GM12864 (cell line): Measurements from ENCODE around the gene HMGN1.
A peak's percentile ranks its signal among the peaks of the same experiment; 100 is the strongest.

Experiments used
- DNase-seq: peaks from one replicate; pipeline ENCODE4 v3.0.0-alpha.2; 2011; ENCODE audit warnings: low read depth
- H3K4me3 ChIP-seq: 2 replicates; pipeline ENCODE4 v1.5.1; 2011; ENCODE audit warnings: mild to moderate bottlenecking, low read depth, low read length, control low read depth
- TF ChIP-seq, protein P1 (sequence below): IDR thresholded peaks from 2 replicates; pipeline ENCODE4 v1.5.1; 2011; ENCODE audit warnings: low read depth, mild to moderate bottlenecking, moderate library complexity, low read length, control low read depth, inconsistent platforms; ENCODE audit errors: missing control alignments

HMGN1 gene

DNA sequence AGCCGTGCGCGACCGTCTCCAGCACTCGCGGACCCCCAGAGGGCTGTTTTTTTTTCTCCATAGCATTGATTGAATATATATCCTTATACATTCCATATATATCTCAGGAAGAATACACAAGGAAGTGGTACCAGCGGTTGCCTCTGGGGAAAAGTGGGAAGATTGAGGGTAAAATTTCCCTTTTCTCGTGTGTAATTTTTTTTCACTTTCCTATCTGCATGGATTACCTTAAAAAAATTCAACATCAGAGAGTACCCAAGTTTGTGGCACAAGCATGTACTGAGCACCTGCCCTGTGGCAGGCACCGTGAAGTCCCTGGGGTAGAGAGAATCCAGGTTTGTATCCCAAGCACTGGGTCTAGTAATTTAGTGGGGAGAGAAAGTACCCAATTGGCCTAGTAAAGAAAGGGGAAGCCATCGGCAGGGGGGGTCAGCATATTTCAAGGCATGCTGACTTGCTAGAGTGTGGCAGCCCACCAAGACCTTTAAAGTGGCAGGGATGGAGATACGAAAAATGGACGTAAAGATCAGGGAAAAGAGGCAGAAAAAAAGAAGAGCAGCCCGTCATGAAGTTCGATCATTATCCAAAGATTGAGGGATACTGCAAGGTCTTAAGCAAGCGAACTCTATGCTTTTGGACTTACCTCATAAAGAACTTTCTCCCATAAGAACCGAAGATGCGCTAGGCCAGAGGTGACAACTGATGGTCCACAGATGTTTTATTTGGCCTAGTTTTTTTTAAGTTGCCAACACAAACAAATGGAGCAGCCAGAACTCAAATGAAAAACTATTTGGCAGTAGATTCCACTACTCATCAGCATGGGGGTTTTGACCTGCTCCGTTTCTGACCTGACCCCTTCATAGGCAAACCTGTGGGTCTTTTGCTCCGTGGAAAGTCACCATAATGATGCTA, 1.5 kb upstream of the HMGN1 start:
- peak overlapping the region; percentile 70 for H3K4me3 ChIP-seq
- TF ChIP-seq, protein P1, sequence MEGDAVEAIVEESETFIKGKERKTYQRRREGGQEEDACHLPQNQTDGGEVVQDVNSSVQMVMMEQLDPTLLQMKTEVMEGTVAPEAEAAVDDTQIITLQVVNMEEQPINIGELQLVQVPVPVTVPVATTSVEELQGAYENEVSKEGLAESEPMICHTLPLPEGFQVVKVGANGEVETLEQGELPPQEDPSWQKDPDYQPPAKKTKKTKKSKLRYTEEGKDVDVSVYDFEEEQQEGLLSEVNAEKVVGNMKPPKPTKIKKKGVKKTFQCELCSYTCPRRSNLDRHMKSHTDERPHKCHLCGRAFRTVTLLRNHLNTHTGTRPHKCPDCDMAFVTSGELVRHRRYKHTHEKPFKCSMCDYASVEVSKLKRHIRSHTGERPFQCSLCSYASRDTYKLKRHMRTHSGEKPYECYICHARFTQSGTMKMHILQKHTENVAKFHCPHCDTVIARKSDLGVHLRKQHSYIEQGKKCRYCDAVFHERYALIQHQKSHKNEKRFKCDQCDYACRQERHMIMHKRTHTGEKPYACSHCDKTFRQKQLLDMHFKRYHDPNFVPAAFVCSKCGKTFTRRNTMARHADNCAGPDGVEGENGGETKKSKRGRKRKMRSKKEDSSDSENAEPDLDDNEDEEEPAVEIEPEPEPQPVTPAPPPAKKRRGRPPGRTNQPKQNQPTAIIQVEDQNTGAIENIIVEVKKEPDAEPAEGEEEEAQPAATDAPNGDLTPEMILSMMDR: no peak
- DNase-seq: no peak

DNA sequence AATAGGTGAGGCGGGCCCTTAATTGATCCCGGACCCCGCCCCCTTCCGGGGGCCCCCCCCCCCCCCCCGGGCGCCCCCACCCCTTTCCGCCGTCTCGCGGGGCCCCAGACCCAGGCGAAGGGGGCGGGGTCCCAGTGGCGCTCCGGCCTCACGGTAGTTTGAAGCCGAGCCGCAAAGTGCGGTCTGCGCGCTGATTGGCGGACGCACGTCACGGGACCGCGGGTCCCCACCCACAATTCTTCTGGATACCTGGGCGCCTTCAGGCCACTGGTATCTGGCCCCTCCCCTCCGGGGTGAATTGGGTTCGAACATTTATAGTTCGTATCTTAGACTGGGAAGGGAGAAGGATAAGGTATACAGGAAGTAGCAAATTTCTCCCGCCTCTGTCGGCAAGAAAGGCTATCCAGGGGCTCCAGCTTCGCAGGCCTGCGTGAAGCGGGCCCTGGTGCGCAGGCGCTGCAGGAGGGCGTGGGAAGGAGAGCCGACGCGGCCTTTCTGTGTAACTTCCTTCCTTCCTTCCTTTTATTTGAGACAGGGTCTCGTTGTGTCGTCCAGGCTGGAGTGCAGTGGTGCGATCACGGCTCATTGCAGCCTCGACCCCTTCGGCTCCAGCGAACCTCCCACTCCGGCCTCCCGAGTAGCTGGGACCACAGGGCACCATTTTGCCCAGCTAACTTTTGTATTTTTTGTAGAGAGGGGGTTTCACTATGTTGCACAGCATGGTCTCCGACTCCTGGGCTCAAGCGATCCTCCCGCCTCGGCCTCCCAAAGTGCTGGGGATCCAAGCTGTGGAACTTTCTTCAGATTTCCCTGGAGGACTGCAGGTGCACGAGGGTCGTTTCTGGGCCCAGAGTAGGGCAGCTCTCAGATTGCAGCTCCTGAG, 564 bp upstream of the HMGN1 start:
- TF ChIP-seq, protein P1: no peak
- H3K4me3 ChIP-seq: peak overlapping the region; percentile 70

DNA sequence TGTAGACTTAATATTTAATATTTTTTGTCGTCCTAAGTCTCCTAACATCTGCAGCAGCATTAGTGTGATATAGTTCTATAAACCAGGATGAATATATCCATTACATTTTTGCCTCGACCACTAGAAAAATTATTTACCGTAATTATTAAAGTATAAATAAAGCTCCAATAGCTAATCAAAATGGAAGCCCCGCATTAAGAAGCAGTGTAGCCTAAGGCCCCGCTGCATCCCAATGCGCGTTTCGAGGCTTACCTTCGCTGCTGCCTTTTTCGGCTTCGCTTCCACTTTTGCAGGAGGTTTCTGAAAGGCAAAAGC, 891 bp downstream of the HMGN1 start:
- peak overlapping the region; percentile 97 for H3K4me3 ChIP-seq
- DNase-seq: peak; percentile 30
- TF ChIP-seq, protein P1: no peak

More for the DNA sequence above, 564 bp upstream of the HMGN1 start:
- DNase-seq: peak; percentile 91

DNA sequence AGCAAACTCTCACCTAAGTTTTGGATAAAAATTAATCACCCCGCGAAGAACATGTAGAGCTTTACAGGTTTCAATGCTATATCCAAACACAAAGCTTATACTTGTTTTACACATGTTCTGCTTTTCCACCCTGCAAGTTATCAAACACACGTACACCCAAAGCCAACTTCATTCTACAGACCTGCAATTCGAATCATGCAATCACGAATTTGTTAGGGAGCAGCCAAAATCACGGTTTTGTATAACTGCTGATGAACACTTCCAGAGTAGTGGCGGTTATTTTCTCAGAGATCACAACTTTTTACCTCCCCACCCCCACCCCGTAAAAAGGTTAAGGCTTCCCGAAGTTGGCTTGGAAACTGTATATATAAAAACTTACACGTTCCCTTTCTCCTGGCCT, 1.4 kb downstream of the HMGN1 start:
- DNase-seq: no peak
- peak overlapping the region; percentile 97 for H3K4me3 ChIP-seq
- TF ChIP-seq, protein P1: no peak

DNA sequence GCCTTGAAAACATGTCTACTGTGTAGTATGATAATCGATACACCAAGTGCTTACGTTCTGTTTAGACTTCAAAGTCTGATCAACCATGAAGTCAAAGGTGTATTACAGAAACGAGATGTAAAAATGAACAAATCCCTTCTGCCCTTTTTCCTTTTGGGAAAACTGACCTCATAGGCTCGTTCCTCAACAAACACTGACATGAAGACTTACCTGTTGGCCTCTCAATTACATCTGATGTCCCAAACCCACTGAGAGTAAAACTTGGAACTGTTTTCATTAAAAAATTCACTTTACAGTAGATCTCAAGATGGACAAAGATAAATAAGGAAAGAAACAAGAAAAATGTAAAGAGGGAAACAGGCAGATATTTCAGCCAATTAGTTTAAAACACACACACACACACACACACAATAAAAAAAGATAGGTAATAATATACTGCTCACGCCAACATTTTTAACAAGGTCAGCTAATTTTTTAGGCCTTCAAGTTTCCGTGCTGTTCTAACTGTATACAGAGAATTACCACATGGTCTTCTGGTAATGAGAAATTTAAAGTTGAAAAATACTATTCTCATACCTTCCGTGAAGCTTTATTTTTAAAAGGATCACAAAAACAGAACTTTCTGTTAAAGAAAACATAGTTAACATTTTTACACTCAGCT, 2.1 kb downstream of the HMGN1 start:
- TF ChIP-seq, protein P1: no peak
- H3K4me3 ChIP-seq: peak overlapping the region; percentile 97; the same call in 1 of the 2 replicates
- DNase-seq: no peak

DNA sequence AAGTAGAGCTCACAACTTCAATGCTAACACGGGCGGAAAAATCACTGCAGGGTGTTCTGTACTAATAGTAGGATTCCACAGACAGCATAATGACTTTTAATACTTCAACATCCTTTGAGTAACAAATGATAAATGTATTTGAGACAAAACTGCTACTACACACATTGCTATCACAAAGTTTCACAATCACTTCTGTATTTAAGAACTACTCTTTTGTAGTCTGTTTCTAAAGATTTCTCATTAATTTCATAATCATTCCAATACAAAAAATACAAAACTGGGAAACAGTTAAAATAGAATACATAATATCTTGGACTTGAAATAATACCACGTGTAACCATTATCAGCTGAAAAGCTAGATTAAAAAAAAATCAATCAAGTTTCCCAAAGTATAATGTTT, 2.7 kb downstream of the HMGN1 start:
- TF ChIP-seq, protein P1: no peak
- DNase-seq: no peak
- no peak overlapping the region; the same call in 1 of the 2 replicates for H3K4me3 ChIP-seq
